OCI-LY7 (cell line): ENCODE measurements around the gene DHX15. TPM values are rescaled to one million over a fixed set of nuclear protein-coding genes. Genes with fewer than 3 reads are reported as not detected.

ENCODE experiments used
- BruUV-seq: library from RNA; stranded (reverse); fragments of 400-500 nt; replicated peaks from 2 replicates; lab custom pipeline; 2021; lab: Mats Ljungman, UMichigan
- CTCF ChIA-PET: fragments of 300-600 bp; sonication (Branson Sonifier 250); formaldehyde crosslinking; loops from one replicate; lab custom pipeline; 2022; ENCODE audit warnings: antibody characterized with exemption; ENCODE audit not compliant: unreplicated experiment; lab: Charles Lee
- POLR2A ChIA-PET: fragments of 300-600 bp; sonication (Branson Sonifier 250); formaldehyde crosslinking; loops from one replicate; lab custom pipeline; 2022; ENCODE audit warnings: antibody characterized with exemption; lab: Charles Lee
- DNase-seq: peaks from one replicate; pipeline ENCODE4 v3.0.0-alpha.2; 2015; ENCODE audit warnings: low spot score
- H2AFZ ChIP-seq: fragments of 200-600 bp; sonication (generic), shearing (Covaris generic); 2 replicates; pipeline ENCODE4 v1.6.1; 2014; ENCODE audit warnings: mild to moderate bottlenecking, antibody characterized with exemption, low read length, moderate library complexity
- H3K27ac ChIP-seq: fragments of 200-600 bp; sonication (generic); 2 replicates; pipeline ENCODE4 v1.5.1; 2014; ENCODE audit warnings: mixed run types, low read depth, mild to moderate bottlenecking, moderate library complexity, low read length, inconsistent platforms; ENCODE audit not compliant: poor library complexity, severe bottlenecking
- H3K36me3 ChIP-seq: fragments of 200-600 bp; sonication (generic); 2 replicates; pipeline ENCODE4 v1.6.1; 2014; ENCODE audit warnings: mild to moderate bottlenecking, antibody characterized with exemption, low read length, moderate library complexity, mixed read lengths; ENCODE audit not compliant: insufficient read depth
- H3K4me1 ChIP-seq: fragments of 200-600 bp; sonication (generic); 2 replicates; pipeline ENCODE4 v1.5.1; 2014; ENCODE audit warnings: mild to moderate bottlenecking, low read length; ENCODE audit not compliant: insufficient read depth, poor library complexity, severe bottlenecking
- H3K4me2 ChIP-seq: fragments of 200-600 bp; sonication (generic); 2 replicates; pipeline ENCODE4 v1.6.1; 2014; ENCODE audit warnings: mild to moderate bottlenecking, low read length
- H3K4me3 ChIP-seq: fragments of 200-600 bp; sonication (generic); 2 replicates; pipeline ENCODE4 v1.5.1; 2014; ENCODE audit warnings: mild to moderate bottlenecking, low read depth, low read length; ENCODE audit not compliant: poor library complexity, severe bottlenecking
- H3K79me2 ChIP-seq: fragments of 200-600 bp; sonication (generic); 2 replicates; pipeline ENCODE4 v1.6.1; 2016; ENCODE audit warnings: low read depth, mild to moderate bottlenecking, low read length, moderate library complexity, mixed read lengths; ENCODE audit not compliant: insufficient read depth
- H3K9me2 ChIP-seq: fragments of 200-600 bp; sonication (generic); 2 replicates; pipeline ENCODE4 v1.6.1; 2016; ENCODE audit warnings: mild to moderate bottlenecking, low read length, mixed read lengths; ENCODE audit not compliant: insufficient read depth
- H3K9me3 ChIP-seq: fragments of 200-600 bp; sonication (generic); 2 replicates; pipeline ENCODE4 v1.6.1; 2014; ENCODE audit warnings: mild to moderate bottlenecking, mixed run types, low read length, mixed read lengths
- H4K20me1 ChIP-seq: fragments of 200-600 bp; sonication (generic); 2 replicates; pipeline ENCODE4 v1.6.1; 2014; ENCODE audit warnings: mild to moderate bottlenecking, antibody characterized with exemption, low read length, moderate library complexity, mixed read lengths; ENCODE audit not compliant: insufficient read depth
- EZH2phosphoT487 ChIP-seq: fragments of 200-600 bp; sonication (generic); IDR thresholded peaks from 2 replicates; pipeline ENCODE4 v1.6.1; 2018; ENCODE audit warnings: low read depth, borderline replicate concordance, mild to moderate bottlenecking, mixed run types, antibody characterized with exemption, low read length, moderate library complexity, mixed read lengths
- intact Hi-C: fragments of 100-400 bp; cut with micrococcal nuclease; formaldehyde crosslinking; loops from one replicate; pipeline ENCODE4 v1.10.0; 2022; ENCODE audit not compliant: unreplicated experiment
- total RNA-seq, 2 experiments: library from RNA; depleted of rRNA in 1 of 2; stranded (reverse); fragments of >200 nt in 1 of 2; shearing (Covaris generic) in 1 of 2; gene quantifications; 2 replicates each; pipeline ENCODE4 v1.2.3, GENCODE V29; 2014 to 2022
- TF ChIP-seq, protein P1 (sequence below): fragments of 200-600 bp; sonication (generic); conservative IDR thresholded peaks from 2 replicates; pipeline ENCODE4 v1.5.1; 2014; ENCODE audit warnings: mild to moderate bottlenecking, antibody characterized with exemption, low read length, moderate library complexity, mixed read lengths

The DHX15 gene
- total RNA-seq, 2 experiments from 2014 or later, result 189 to 237 TPM

DNA sequence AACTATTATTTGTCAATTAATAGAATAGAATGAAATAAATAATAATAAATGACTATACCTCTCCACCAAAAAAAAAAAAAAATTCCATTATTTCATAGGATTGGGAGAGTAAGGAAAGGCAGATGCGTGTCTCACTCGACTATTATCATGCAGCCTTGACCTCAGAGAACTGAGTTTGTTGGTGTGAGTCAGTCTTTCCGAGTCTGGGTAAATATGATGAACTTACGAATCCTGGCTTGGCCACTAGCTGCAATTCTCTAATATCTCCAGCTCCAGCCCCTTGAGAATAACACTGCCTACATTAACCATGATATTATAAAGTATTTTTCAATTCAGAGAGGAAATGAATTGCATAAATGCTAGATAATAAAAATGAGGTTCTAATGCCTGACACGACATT, 46.6 kb upstream of the DHX15 start:
- Histone ChIP-seq H2AFZ (no peak overlapping the region), H3K4me3 (no peak overlapping the region), H3K79me2 (no peaks in the 10 kb centered on the region), H4K20me1 (no peaks in the 10 kb centered on the region), H3K4me2 (no peak overlapping the region), H3K36me3 (no peaks in the 10 kb centered on the region), H3K9me3 (no peaks in the 10 kb centered on the region), H3K27ac (no peak overlapping the region), H3K4me1 (no peaks in the 10 kb centered on the region), H3K9me2 (no peaks in the 10 kb centered on the region)
- ChIA-PET CTCF (interaction anchor here (0.5 kb wide), 1 partner anchor 349 kb away, joined by 3 read pairs; no protein-coding TSS in a partner anchor), POLR2A (interaction anchor here (0.6 kb wide), 2 partner anchors 46 to 1777 kb away, joined by 3 read pairs; partner anchors contain the start of gene DHX15)
- no peak for DNase-seq
- TF ChIP-seq, protein P1, sequence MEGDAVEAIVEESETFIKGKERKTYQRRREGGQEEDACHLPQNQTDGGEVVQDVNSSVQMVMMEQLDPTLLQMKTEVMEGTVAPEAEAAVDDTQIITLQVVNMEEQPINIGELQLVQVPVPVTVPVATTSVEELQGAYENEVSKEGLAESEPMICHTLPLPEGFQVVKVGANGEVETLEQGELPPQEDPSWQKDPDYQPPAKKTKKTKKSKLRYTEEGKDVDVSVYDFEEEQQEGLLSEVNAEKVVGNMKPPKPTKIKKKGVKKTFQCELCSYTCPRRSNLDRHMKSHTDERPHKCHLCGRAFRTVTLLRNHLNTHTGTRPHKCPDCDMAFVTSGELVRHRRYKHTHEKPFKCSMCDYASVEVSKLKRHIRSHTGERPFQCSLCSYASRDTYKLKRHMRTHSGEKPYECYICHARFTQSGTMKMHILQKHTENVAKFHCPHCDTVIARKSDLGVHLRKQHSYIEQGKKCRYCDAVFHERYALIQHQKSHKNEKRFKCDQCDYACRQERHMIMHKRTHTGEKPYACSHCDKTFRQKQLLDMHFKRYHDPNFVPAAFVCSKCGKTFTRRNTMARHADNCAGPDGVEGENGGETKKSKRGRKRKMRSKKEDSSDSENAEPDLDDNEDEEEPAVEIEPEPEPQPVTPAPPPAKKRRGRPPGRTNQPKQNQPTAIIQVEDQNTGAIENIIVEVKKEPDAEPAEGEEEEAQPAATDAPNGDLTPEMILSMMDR, result no peak
- no peak for TF ChIP-seq EZH2phosphoT487
- no TSS peak for BruUV-seq
- intact Hi-C loops, result no loop called here

DNA sequence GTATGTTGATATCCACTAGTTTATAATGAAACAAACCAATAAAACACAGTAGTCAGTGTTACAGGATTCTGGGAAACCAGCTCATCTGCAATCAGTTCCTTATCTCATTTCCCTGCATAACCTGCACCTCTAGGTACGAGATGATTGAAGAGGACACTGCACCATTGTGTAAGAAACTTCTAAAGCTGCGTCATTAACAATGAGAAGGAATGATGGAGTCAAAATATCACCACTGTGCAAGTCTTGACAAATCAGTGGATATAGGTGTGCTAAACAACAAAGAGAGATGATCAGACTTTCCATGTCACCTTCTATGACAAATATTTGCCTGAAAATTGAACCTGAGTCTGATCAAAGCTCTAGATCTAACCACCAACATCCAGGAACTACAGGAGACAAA, 40.7 kb upstream of the DHX15 start:
- Histone ChIP-seq H3K9me2 (no peaks in the 10 kb centered on the region), H3K9me3 (no peaks in the 10 kb centered on the region), H2AFZ (no peak overlapping the region), H3K79me2 (no peaks in the 10 kb centered on the region), H4K20me1 (no peaks in the 10 kb centered on the region), H3K36me3 (no peaks in the 10 kb centered on the region), H3K4me3 (no peak overlapping the region), H3K4me1 (no peaks in the 10 kb centered on the region), H3K4me2 (no peak overlapping the region), H3K27ac (no peak overlapping the region)
- ChIA-PET POLR2A (no interaction called here), CTCF (no interaction called here)
- intact Hi-C loops, result no loop called here
- no TSS peak for BruUV-seq
- DNase-seq, result no peak
- TF ChIP-seq, protein P1, result no peak
- no peak for TF ChIP-seq EZH2phosphoT487

DNA sequence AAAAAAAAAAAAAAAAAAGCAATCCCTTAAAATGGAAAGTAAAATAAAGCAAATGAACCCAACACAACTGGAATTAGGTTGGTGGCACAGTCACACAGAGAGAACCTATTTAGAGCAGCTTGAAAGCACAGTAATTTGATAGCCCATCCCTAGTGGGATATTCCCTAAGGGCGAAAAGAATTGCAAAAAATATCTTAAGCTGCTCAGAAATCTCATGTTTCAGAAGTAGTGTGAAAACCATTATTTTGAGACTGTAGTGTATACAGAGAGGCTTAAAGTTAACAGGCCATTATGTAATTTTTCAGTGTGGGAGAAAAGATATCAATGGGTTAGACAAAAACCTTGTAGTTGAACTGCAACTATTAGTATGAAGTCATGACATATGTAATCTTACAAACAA, 40.0 kb upstream of the DHX15 start:
- H4K20me1 ChIP-seq, result no peaks in the 10 kb centered on the region
- intact Hi-C loops, result no loop called here
- no peaks in the 10 kb centered on the region for H3K9me3 ChIP-seq
- no peaks in the 10 kb centered on the region for H3K4me1 ChIP-seq
- H3K27ac ChIP-seq, result no peak overlapping the region
- no peak overlapping the region for H3K4me3 ChIP-seq
- no peaks in the 10 kb centered on the region for H3K36me3 ChIP-seq
- H2AFZ ChIP-seq, result no peak overlapping the region
- no peak for DNase-seq
- no peaks in the 10 kb centered on the region for H3K79me2 ChIP-seq
- no peak overlapping the region for H3K4me2 ChIP-seq
- ChIA-PET POLR2A (no interaction called here), CTCF (no interaction called here)
- TF ChIP-seq, protein P1, result no peak
- no peak for TF ChIP-seq EZH2phosphoT487
- no peaks in the 10 kb centered on the region for H3K9me2 ChIP-seq
- BruUV-seq, result no TSS peak
